22Rv1 (cell line): ENCODE data around the gene NCOA3.

Experiments
- ZFX ChIP-seq: fragments of 450-650 bp; IDR thresholded peaks from 2 replicates; pipeline ENCODE4 v1.6.1; 2017; ENCODE audit warnings: antibody characterized with exemption, borderline replicate concordance
- TF ChIP-seq, protein P1 (sequence below): fragments of 450-650 bp; IDR thresholded peaks from 2 replicates; pipeline ENCODE4 v1.5.1; 2017; ENCODE audit warnings: mild to moderate bottlenecking

DNA sequence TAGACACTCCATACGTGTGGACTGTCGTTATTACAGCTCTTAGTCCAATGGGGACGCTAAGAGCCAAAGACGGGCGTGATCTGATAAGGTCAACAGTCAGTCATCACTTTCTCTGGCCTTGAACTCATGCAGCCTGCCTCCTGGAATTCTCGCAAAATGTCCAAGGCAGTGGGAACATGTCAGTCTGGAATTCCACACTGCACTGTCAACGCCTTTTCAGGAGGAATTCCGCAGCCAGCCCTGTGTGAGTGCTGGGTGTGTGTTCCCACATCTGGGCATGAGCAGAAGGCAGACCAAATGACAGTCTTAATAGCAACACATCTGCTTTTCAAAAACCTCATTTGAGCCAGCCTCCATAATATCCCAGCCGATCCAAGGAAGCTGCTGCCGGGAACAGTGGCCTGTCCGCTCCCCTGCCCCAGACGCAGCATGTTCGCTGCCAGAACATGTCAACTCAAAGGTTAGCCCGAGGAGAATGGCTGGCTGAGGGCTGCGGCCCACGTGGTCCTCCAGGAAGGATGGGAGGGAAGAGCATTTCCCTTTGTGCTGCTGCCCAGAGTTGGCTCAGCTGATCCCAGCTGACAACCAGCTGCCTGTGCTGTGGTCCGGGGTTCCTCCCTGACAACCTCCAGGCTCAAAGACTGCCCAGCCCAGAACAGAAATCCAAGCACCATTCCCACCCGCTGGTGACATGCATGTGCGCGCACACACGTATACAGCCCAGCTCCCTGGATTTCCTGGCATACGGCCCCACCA lies 180.5 kb downstream of the NCOA3 start:
- TF ChIP-seq, protein P1, sequence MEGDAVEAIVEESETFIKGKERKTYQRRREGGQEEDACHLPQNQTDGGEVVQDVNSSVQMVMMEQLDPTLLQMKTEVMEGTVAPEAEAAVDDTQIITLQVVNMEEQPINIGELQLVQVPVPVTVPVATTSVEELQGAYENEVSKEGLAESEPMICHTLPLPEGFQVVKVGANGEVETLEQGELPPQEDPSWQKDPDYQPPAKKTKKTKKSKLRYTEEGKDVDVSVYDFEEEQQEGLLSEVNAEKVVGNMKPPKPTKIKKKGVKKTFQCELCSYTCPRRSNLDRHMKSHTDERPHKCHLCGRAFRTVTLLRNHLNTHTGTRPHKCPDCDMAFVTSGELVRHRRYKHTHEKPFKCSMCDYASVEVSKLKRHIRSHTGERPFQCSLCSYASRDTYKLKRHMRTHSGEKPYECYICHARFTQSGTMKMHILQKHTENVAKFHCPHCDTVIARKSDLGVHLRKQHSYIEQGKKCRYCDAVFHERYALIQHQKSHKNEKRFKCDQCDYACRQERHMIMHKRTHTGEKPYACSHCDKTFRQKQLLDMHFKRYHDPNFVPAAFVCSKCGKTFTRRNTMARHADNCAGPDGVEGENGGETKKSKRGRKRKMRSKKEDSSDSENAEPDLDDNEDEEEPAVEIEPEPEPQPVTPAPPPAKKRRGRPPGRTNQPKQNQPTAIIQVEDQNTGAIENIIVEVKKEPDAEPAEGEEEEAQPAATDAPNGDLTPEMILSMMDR, result no peak
- no peak for TF ChIP-seq ZFX
